Esophagus squamous epithelium (tissue), 4 donors: Measurements from ENCODE around the gene FABP6.

Experiments
- POLR2A ChIP-seq, 4 donors: fragments of 450-650 bp; IDR thresholded peaks; one replicate each; pipeline ENCODE4 v1.6.1; 2017; ENCODE audit warnings: antibody characterized with exemption in 4 of 4, mild to moderate bottlenecking in 4 of 4, moderate library complexity in 3 of 4
- TF ChIP-seq, protein P1 (sequence below), 6 experiments: fragments of 450-650 bp in 4 of 6; fragments of 200-600 bp in 2 of 6; sonication (generic) in 2 of 6; IDR thresholded peaks; one replicate each; pipeline ENCODE4 v1.5.1; 2016 to 2019; ENCODE audit warnings: antibody characterized with exemption in 6 of 6, mild to moderate bottlenecking in 4 of 6, moderate library complexity in 4 of 6

DNA sequence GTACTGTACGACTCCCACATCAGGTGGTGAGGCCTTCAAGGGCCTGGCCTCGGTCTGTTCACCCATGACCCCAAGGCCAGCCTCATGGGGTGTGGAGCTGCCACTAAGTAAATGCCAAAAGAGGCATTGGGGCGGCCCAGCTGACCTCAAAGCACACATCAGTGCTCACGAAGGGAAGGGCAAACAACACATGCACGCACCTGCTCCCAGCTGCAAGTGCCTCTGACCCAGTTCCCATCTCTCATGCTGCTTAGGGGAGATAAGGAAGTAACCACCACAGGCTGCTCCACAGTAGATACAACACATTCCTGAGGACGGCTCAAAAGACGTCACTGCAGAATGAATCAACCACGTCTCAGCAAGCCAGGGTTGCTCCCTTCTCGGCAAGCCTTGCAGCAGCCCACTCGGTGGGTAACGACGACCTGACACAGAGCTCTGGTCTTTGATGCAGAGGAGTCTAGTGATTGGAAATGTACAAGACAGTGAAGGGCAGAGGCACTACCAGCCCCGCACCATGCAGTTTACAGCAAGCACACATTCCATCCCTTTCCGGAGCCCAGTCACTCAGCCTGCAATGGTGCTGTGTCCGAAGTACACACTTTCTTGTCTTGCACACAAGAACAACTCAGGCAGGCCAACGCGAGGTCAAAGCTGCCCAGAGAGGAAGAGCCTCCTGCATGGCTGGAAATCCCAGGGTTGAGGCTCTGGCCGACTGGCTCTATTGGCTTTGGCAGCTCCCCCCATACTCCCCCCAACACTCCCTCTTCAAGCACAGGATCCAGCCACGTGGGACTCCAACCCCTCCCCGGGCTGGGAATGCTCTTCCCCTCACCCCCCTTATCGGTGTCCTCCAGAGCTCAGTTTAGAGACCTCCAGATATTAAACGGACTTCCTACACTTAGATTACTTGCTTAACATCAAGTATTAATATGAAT is 31.8 kb downstream of the FABP6 start:
- TF ChIP-seq, protein P1, sequence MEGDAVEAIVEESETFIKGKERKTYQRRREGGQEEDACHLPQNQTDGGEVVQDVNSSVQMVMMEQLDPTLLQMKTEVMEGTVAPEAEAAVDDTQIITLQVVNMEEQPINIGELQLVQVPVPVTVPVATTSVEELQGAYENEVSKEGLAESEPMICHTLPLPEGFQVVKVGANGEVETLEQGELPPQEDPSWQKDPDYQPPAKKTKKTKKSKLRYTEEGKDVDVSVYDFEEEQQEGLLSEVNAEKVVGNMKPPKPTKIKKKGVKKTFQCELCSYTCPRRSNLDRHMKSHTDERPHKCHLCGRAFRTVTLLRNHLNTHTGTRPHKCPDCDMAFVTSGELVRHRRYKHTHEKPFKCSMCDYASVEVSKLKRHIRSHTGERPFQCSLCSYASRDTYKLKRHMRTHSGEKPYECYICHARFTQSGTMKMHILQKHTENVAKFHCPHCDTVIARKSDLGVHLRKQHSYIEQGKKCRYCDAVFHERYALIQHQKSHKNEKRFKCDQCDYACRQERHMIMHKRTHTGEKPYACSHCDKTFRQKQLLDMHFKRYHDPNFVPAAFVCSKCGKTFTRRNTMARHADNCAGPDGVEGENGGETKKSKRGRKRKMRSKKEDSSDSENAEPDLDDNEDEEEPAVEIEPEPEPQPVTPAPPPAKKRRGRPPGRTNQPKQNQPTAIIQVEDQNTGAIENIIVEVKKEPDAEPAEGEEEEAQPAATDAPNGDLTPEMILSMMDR (IDR thresholded peaks at IDR 0.05): no peak
- no peak for TF ChIP-seq POLR2A (IDR thresholded peaks at IDR 0.05)
